DND-41 (cell line): ENCODE results near the gene MAPK13.

ENCODE experiments used
- EZH2 ChIP-seq: IDR thresholded peaks from 3 replicates; pipeline ENCODE4 v1.6.1; 2012; ENCODE audit warnings: borderline replicate concordance, low read depth, mild to moderate bottlenecking, moderate library complexity, low read length, inconsistent platforms; ENCODE audit not compliant: severe bottlenecking
- TF ChIP-seq, protein P1 (sequence below): IDR thresholded peaks from 2 replicates; pipeline ENCODE4 v1.5.1; 2012; ENCODE audit warnings: borderline replicate concordance, low read length, moderate library complexity, mild to moderate bottlenecking; ENCODE audit not compliant: poor library complexity, severe bottlenecking; ENCODE audit errors: extremely low read depth

DNA sequence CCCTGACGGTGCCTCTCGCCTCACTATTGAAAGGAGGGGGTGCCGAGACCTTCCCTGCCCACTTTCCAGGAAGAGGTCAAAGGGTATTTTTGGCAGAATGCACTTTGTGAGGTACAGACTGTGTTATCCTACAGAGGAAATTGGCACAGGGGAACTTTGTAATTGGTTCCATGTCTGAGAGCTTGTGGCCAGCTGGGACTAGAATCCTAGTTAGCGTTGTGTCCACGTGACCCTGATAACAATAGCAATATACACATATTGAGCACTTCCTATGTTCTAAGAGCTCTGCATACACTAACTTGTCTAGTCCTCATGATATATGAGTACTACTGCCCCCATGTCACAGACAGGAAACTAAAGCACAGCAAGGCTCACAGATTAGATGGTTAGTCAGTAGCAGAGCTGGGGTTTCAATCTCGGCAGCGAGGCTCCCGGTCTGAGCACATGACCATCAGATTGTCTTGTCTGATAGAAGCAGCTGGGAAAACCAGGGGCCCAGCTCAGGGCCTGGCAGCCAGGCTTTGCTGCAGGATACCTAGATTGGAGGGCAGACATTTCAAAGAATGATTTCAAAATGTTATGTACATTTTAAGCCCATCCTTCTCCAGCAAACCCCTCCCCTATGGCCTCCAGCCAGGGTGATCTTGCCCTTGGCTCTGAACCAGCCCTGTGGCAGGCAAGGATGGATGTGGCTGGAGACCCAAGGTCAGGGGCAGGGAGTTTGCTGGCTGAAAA lies 1.4 kb downstream of the MAPK13 start:
- TF ChIP-seq, protein P1, sequence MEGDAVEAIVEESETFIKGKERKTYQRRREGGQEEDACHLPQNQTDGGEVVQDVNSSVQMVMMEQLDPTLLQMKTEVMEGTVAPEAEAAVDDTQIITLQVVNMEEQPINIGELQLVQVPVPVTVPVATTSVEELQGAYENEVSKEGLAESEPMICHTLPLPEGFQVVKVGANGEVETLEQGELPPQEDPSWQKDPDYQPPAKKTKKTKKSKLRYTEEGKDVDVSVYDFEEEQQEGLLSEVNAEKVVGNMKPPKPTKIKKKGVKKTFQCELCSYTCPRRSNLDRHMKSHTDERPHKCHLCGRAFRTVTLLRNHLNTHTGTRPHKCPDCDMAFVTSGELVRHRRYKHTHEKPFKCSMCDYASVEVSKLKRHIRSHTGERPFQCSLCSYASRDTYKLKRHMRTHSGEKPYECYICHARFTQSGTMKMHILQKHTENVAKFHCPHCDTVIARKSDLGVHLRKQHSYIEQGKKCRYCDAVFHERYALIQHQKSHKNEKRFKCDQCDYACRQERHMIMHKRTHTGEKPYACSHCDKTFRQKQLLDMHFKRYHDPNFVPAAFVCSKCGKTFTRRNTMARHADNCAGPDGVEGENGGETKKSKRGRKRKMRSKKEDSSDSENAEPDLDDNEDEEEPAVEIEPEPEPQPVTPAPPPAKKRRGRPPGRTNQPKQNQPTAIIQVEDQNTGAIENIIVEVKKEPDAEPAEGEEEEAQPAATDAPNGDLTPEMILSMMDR = no peak
- TF ChIP-seq EZH2 = no peak
